Nucleus accumbens (tissue), 56 donors: ENCODE measurements around the gene KBTBD3.

Source experiments
- DNase-seq, 56 donors: peaks; one replicate each; lab custom pipeline; 2025; lab: John Stamatoyannopoulos, UW

KBTBD3 gene

DNA sequence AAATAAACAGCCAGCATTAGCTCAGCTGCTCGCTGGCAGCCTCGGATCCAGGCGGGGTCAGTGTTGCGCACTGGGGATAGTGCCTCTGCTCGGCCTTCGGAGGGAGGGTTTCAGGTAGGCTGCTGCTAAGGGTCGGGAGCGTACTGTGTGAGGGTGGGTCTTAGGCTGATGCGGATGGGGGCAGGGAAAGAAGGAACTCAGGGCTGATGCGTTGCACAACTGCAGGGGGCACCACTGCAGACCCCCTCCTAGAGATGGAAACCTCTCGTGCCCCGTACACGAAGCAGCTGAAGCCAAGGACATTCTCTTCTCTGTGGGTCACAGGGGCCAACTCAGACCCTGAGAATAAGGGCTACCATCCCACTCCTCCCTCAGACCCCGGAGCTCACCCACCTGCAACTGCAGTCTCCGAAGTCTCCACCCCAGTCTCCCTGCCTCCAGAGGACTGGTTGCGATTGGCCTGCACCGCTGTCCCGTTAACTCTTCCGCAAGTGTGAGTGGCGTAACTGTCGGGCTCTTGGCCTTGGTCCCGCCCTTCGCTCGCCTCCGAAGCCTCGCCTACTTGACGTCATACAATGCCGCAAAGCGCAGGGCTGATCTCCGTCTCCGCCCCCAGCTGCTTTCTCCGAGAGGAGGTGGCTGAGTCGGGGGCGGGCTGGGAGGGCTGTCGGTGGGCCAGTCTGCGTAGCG is at the start of gene KBTBD3:
Gene KBTBD3 (minus strand): TSS at position 429 of the 690 bp plus-strand sequence. CDS start 18,250 bp downstream, outside the sequence.
- DNase-seq, result peak; percentile 86 to 100 (median 99)

DNA sequence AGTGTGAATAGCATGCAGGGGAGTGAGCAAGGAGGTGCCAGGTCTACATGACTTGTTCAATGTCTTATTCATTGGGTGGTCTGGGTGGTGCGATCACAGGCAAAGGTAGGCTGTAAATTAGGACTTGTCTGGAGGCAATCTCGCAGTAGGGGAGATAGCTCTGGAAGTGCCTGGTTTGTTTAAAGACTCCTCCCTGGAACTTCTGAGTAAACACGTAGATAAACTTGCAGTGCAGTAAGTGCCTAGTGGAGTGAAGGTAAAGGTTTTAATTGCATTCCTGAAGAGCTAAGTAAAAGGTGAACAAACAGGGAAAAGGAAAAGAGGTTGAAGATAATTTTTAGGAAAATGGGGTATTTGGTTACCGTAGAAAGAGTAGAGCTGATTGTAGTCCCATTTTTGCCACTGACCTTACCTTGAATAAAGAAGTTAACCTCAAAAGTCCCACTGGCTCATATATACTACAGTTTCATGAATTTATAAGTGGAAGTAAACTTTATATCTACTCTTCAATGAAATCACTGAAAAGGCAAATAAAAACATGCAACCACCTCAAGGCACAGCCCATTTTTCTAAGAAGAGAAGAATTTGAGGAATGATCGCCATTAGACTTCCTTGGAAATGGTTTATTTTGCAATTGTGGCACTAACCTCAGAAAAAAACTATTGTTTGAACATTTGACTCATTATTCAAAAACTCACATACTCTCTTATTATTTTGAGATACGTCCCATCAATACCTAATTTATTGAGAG is 44.6 kb upstream of the KBTBD3 start:
- no peak for DNase-seq

DNA sequence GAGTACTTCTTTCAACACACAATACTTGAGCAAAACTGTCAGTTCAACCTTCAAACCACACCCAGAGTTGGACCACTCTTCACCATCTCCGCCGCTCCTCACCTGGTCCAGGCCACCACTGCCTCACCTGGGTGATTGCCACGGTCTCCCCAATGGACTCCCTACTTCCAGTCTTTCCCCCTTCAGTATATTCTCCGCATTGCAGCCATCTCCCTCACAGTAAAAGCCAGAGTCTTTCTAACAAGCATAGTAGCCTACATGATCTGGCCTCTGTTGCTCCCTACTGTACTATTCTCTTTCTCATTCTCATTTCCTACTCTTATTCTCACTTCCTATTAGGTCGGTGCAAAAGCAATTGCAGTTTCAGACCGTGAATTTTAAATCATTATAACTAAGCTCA is 28.8 kb upstream of the KBTBD3 start:
- DNase-seq, result no peak

DNA sequence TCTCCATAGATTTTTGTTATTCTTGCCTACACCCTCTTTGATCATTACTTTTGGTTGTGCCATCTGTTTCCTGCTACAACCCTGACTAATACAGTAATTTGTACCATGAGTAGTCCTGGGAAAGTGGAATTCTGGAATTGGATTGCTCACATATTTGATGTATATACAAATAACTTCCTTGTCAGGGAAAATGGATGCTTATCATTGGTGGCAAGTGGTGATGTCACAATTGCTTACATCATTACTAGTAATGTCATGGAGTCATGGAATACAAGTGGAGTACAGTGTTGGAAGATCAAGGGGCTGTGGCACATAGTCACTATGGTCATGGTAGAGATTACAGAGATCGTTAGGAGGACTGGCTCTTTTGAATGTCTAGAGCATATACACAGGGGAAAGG is 24.7 kb upstream of the KBTBD3 start:
- DNase-seq, result no peak

DNA sequence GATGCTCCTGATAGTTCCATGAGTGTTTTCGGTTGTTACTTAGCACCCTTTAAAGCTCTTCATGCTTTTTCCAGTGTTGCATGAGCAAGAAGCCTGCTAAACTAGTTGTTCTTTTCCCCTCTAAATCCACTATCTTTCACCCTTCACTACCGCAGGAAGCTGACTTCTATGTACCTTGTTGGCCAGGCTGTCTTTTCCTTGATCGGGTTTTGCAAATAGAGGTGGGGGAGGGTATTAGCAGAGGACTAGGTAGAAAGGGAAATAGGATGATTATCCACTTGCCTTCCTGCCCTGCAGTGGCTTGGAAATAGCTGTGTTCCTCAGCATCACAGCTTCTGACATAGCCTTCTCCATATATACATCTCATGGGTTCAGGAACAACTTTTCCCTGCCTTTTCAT is 24.2 kb upstream of the KBTBD3 start:
- DNase-seq, result no peak

DNA sequence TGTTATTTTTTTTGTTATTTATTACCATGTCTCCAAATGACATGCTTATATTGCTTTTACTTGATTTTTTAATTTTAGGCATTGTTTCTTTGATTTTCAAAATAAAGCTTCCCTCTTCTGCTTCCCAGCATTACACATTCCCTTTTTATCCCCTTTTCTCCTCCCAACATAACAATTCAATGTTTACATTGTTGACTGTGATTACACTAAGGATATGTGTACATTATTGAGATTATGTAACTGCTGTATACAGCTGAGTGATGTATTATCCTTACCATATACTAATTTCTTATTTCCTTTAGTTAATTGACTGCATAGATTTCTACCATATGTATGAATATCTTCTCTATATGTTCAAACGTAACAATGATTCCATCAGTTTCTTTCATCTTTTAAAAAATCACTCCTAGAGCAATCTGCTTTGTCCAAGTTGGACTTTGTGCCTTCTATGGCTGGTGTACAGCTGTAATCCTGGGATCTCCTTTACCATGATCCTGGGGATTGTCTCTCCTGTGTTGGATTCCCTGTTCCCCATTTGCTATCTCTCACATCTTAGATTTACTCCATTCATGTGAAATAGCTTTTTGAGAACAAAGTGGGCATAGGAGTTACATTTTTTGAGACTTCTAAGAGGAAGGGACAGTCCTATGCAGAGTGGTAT is 21.9 kb upstream of the KBTBD3 start:
- no peak for DNase-seq

- no peak for DNase-seq
Measured at GRCh38 chr11:106092446-106092845, 15.3 kb upstream of the KBTBD3 start.

GRCh38 chr11:106091480-106092123 is 14.5 kb upstream of the KBTBD3 start:
- DNase-seq, result peak in 1 of 56 donors; percentile 0

GRCh38 chr11:106088896-106089295 is 11.7 kb upstream of the KBTBD3 start:
- DNase-seq, result no peak

GRCh38 chr11:106087815-106088435 is 10.8 kb upstream of the KBTBD3 start:
- peak in 26 of 56 donors; percentile 0 to 74 (median 18) for DNase-seq

DNA sequence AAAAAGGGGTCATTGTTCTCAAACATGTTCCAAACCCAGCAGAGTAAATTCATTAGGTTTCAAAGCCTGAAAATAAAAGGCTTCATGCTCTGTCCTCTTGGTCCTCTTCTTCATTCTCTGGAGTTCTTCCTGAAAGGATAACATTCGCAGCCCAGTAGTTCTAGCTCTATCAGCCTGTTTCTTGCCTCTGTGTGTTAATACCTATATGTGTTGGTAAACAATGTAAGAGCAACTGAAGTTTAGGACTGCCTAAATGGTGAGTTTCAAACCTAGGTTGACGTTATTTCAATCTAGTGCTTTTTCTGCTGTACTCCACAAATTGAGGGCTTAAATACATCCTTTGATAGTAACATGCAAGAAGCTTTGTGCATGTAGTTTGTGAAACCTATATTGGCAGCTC is 9.7 kb upstream of the KBTBD3 start:
- DNase-seq, result no peak

DNA sequence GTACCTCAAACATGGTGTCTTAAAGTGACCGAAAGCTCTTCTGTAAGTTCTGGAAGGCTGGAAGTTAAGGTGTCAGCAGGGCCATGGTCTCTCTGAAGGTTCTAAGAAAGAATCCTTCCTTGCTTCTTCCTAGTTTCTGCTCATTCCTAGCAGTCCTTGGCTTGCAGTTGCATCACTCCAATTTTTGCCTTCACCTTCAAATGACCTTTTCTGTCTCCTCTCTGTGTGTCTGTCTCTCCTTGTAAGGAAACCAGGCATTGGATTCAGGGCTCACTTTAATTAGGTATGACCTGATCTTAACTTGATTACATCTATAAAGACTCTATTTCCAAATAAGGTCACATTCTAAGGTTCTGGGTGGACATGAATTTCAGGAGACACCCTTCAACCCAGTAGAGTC is 9.0 kb upstream of the KBTBD3 start:
- DNase-seq, result no peak

GRCh38 chr11:106082096-106082495 is 4.9 kb upstream of the KBTBD3 start:
- DNase-seq, result no peak

DNA sequence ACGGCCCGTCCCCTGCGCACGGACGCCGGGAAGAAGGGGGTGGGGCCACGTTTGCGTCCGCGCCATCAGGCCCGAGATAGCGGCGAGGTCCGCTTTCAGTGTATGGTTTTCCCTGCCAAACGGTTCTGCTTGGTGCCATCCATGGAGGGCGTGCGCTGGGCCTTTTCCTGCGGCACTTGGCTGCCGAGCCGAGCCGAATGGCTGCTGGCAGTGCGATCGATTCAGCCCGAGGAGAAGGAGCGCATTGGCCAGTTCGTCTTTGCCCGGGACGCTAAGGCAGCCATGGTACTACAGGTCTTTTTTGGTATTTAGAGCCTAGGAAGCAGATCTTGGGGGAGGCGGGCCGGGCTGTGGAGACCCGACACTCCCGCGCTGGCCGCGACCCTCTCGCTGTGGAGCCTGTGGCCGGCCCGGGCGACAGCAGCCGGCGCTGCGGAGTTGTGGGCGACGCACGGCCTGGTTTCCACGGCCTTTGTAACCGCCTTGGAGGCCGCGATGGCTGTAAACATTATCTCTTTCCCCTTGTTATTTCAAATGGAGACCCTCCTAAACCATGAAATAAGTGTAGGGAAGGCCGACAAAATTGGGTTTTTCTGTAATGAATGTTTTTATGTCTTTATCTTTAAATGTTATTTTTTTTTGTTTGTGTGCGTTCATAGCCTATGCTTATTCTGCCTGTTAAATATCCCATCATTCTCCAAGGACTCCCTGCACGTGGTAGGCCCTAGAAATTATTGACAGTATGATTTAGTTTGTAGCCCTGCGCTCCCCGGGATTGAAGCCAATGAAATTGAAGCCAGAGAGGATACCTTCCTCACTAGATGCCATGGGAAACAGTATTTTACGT is 685 bp upstream of the KBTBD3 start, which contains the start of gene AASDHPPT:
Gene AASDHPPT (plus strand): TSS at position 54 of the 847 bp plus-strand sequence. CDS start 49 bp downstream, at position 103.
- DNase-seq, result peak in 16 of 56 donors; percentile 4 to 90 (median 62)

- peak in 21 of 56 donors; percentile 5 to 71 (median 38) for DNase-seq
Measured at GRCh38 chr11:106076171-106076918, 802 bp downstream of the KBTBD3 start.

DNA sequence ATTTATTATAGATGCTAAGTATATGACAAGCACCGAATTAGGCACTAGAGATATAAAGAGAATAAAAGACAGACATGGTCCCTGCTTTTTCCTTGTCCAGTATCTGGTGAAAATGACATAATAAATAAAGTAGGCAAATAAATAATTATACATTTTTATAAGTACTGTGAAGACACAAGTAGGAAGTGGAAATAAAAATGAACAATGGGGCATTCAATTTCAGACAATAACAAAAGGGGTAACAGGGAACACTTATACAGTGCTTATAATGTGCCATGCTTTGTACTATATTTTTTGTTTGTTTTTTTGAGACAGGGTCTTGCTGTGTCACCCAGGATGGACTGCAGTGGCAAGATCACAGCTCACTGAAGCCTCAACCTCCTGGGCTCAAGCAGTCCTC is 4.3 kb downstream of the KBTBD3 start:
- DNase-seq, result no peak

- no peak for DNase-seq
Measured at GRCh38 chr11:106070606-106071005, 6.5 kb downstream of the KBTBD3 start.

GRCh38 chr11:106063009-106063408 is 14.1 kb downstream of the KBTBD3 start:
- no peak for DNase-seq
